Keratinocyte (primary cell): ENCODE measurements around the gene NME9. TPM values are rescaled to one million over a fixed set of nuclear protein-coding genes. Genes with fewer than 3 reads are reported as not detected.

Source experiments
- DNase-seq: peaks from one replicate; pipeline ENCODE4 v3.0.0-alpha.2; 2011; ENCODE audit warnings: low read depth, missing footprints, low spot score
- FAIRE-seq: peaks from 2 replicates; lab custom pipeline; 2011; peaks lifted over from hg19 to GRCh38; lab: Jason Lieb, UNC
- H2AFZ ChIP-seq: 2 replicates; pipeline ENCODE4 v1.6.0; 2012; ENCODE audit warnings: low read length, control low read depth, inconsistent platforms; ENCODE audit not compliant: control insufficient read depth
- H3K27ac ChIP-seq: 2 replicates; pipeline ENCODE4 v1.5.1; 2011; ENCODE audit warnings: low read length; ENCODE audit not compliant: control insufficient read depth, insufficient read depth
- H3K27me3 ChIP-seq: 3 replicates; pipeline ENCODE4 v1.6.0; 2011; ENCODE audit warnings: low read length; ENCODE audit not compliant: control insufficient read depth, insufficient read depth; ENCODE audit errors: extremely low read depth
- H3K36me3 ChIP-seq, 2 experiments: 2 replicates in 1 of 2; 3 replicates in 1 of 2; pipeline ENCODE4 v1.5.1; 2011; ENCODE audit warnings: low read length in 2 of 2, mild to moderate bottlenecking in 1 of 2; ENCODE audit not compliant: control insufficient read depth in 2 of 2, insufficient read depth in 2 of 2; ENCODE audit errors: extremely low read depth in 1 of 2
- H3K4me1 ChIP-seq: 3 replicates; pipeline ENCODE4 v1.5.1; 2011; ENCODE audit warnings: low read length; ENCODE audit not compliant: control insufficient read depth, insufficient read depth; ENCODE audit errors: extremely low read depth
- H3K4me2 ChIP-seq: 3 replicates; pipeline ENCODE4 v1.6.0; 2011; ENCODE audit warnings: low read depth, low read length; ENCODE audit not compliant: control insufficient read depth, insufficient read depth; ENCODE audit errors: extremely low read depth
- H3K4me3 ChIP-seq, 3 experiments: fragments of 200-600 bp in 1 of 3; sonication (generic) in 1 of 3; 2 replicates in 2 of 3; 3 replicates in 1 of 3; pipeline ENCODE4 v1.5.1; 2011 to 2016; ENCODE audit warnings: low read length in 3 of 3, mild to moderate bottlenecking in 3 of 3, control low read depth in 2 of 3, inconsistent platforms in 1 of 3, low read depth in 1 of 3, mixed read lengths in 1 of 3, mixed run types in 1 of 3, moderate library complexity in 1 of 3; ENCODE audit not compliant: control insufficient read depth in 2 of 3, insufficient read depth in 2 of 3; ENCODE audit errors: extremely low read depth in 1 of 3
- H3K79me2 ChIP-seq: 2 replicates; pipeline ENCODE4 v1.6.0; 2012; ENCODE audit warnings: low read length; ENCODE audit not compliant: control insufficient read depth, insufficient read depth
- H3K9ac ChIP-seq: 3 replicates; pipeline ENCODE4 v1.6.0; 2011; ENCODE audit warnings: low read length; ENCODE audit not compliant: control insufficient read depth, insufficient read depth; ENCODE audit errors: extremely low read depth
- H3K9me1 ChIP-seq: 3 replicates; pipeline ENCODE4 v1.6.0; 2011; ENCODE audit warnings: low read length; ENCODE audit not compliant: control insufficient read depth, insufficient read depth; ENCODE audit errors: extremely low read depth
- H3K9me3 ChIP-seq: 2 replicates; pipeline ENCODE4 v1.5.1; 2012; ENCODE audit warnings: low read depth, low read length; ENCODE audit not compliant: control insufficient read depth
- H4K20me1 ChIP-seq: 3 replicates; pipeline ENCODE4 v1.6.0; 2011; ENCODE audit warnings: low read length; ENCODE audit not compliant: control insufficient read depth, insufficient read depth; ENCODE audit errors: extremely low read depth
- CTCF ChIP-seq, 3 experiments: IDR thresholded peaks in 1 of 3; conservative IDR thresholded peaks in 1 of 3; optimal IDR thresholded peaks in 1 of 3; 2 replicates in 2 of 3; 3 replicates in 1 of 3; pipeline versions ENCODE3 to v1.5.1; 2011; ENCODE audit warnings: low read length in 3 of 3, mild to moderate bottlenecking in 3 of 3, moderate library complexity in 2 of 3, control low read depth in 1 of 3, inconsistent platforms in 1 of 3; ENCODE audit not compliant: insufficient read depth in 2 of 3; ENCODE audit errors: extremely low read depth in 1 of 3
- EZH2 ChIP-seq: IDR thresholded peaks from one replicate; pipeline ENCODE4 v1.6.1; 2012; ENCODE audit warnings: inconsistent platforms, mild to moderate bottlenecking, low read length, moderate library complexity
- dilution Hi-C: fragments of 300-500 bp; cut with MboI; formaldehyde crosslinking; loops from one replicate; pipeline ENCODE4 v1.7.0; 2020; ENCODE audit warnings: low sequenced_read_pairs; ENCODE audit not compliant: extremely low pct_ligation_motif_present
- polyA plus RNA-seq, 5 experiments: library from polyadenylated mRNA; depleted of rRNA in 3 of 5; stranded (reverse) in 3 of 5; stranded (forward) in 1 of 5; unstranded in 1 of 5; fragments of >200 nt; gene quantifications; 1 replicate in 1 of 5; 2 replicates in 3 of 5; 3 replicates in 1 of 5; pipeline versions ENCODE4 v1.2.1 to v1.2.3, GENCODE V29; 2011 to 2012; ENCODE audit warnings: missing spikeins in 2 of 5, low read depth in 1 of 5, low replicate concordance in 1 of 5

NME9 gene
- polyA plus RNA-seq, 1 donor (not counting 4 experiments of a cell fraction or from before 2014, with no cell fraction given), result 0.05 TPM

GRCh38 chr3:138281561-138281960 lies 48.1 kb downstream of the NME9 start:
- Histone ChIP-seq H3K9me1 (no peaks in the 10 kb centered on the region), H3K27ac (peak overlapping the region; percentile 89), H3K27me3 (no peaks in the 10 kb centered on the region), H3K79me2 (no peaks in the 10 kb centered on the region), H4K20me1 (no peaks in the 10 kb centered on the region), H2AFZ (peak overlapping the region; percentile 33), H3K4me1 (peaks cover 35% of the 10 kb centered on the region), H3K4me2 (peak overlapping the region; percentile 65), H3K9ac (peak overlapping the region; percentile 45), H3K9me3 (no peaks in the 10 kb centered on the region), H3K36me3 (peaks cover 6 to 11% of the 10 kb centered on the region in 2 experiments), H3K4me3 (peak overlapping the region in 1 of 3 experiments; percentile 25)
- FAIRE-seq, result no peak
- dilution Hi-C loops, result no loop called here
- no peak for DNase-seq
- TF ChIP-seq EZH2 (no peak), CTCF (optimal IDR thresholded peaks at IDR 0.05 in 1 of 3, IDR thresholded peaks at IDR 0.05 in 1 of 3, conservative IDR thresholded peaks at IDR 0.05 in 1 of 3; ENCODE audit: extremely low read depth in 1 of 3, insufficient read depth in 2 of 3, low read length in 3 of 3) (no peak)

- no peak overlapping the region for H3K9ac ChIP-seq
Measured at GRCh38 chr3:138271189-138271794, 58.4 kb downstream of the NME9 start.

More at GRCh38 chr3:138271189-138271794, 58.4 kb downstream of the NME9 start:
- dilution Hi-C loops, result no loop called here
- Histone ChIP-seq H3K4me3 (no peak overlapping the region), H3K27ac (no peak overlapping the region), H3K4me1 (no peaks in the 10 kb centered on the region), H3K9me3 (no peaks in the 10 kb centered on the region), H3K4me2 (no peak overlapping the region), H4K20me1 (no peaks in the 10 kb centered on the region), H3K79me2 (no peaks in the 10 kb centered on the region), H3K27me3 (no peaks in the 10 kb centered on the region), H3K9me1 (no peaks in the 10 kb centered on the region), H2AFZ (no peak overlapping the region), H3K36me3 (peaks cover 5 to 6% of the 10 kb centered on the region in 2 experiments)
- FAIRE-seq (no peak), DNase-seq (no peak)
- TF ChIP-seq EZH2, result no peak
- TF ChIP-seq CTCF (optimal IDR thresholded peaks at IDR 0.05 in 1 of 3, IDR thresholded peaks at IDR 0.05 in 1 of 3, conservative IDR thresholded peaks at IDR 0.05 in 1 of 3; ENCODE audit: extremely low read depth in 1 of 3, insufficient read depth in 2 of 3, low read length in 3 of 3), result no peak
